Transverse colon (tissue), 4 donors: ENCODE measurements around the gene CHM. TPM values are rescaled to one million over a fixed set of nuclear protein-coding genes. Genes with fewer than 3 reads are reported as not detected.
A peak's percentile ranks its signal among the peaks of the same experiment; 100 is the strongest.

Experiments used
- DNase-seq: peaks from one replicate; pipeline ENCODE4 v3.0.0-alpha.2; 2019
- H3K27ac ChIP-seq, 4 donors: fragments of 200-600 bp; sonication (generic); 2 replicates each; pipeline ENCODE4 v1.5.1; 2016 to 2018; ENCODE audit warnings: inconsistent platforms in 4 of 4
- H3K27me3 ChIP-seq: fragments of 200-600 bp; sonication (generic); 2 replicates; pipeline ENCODE4 v1.5.1; 2017; ENCODE audit warnings: inconsistent platforms
- H3K36me3 ChIP-seq, 4 donors: fragments of 200-600 bp; sonication (generic); 2 replicates each; pipeline ENCODE4 v1.5.1; 2017 to 2019; ENCODE audit warnings: inconsistent platforms in 4 of 4
- H3K4me1 ChIP-seq, 4 donors: fragments of 200-600 bp; sonication (generic); 2 replicates each; pipeline ENCODE4 v1.5.1; 2017 to 2020; ENCODE audit warnings: inconsistent platforms in 4 of 4
- H3K4me3 ChIP-seq, 4 donors: fragments of 200-600 bp; sonication (generic); 1 replicate in 1 of 4; 2 replicates in 3 of 4; pipeline versions ENCODE4 v1.5.1 to v1.6.1; 2017 to 2019; ENCODE audit warnings: inconsistent platforms in 4 of 4
- H3K9me3 ChIP-seq, 2 donors: fragments of 200-600 bp; sonication (generic); 2 replicates each; pipeline ENCODE4 v1.5.1; 2017 to 2019; ENCODE audit warnings: inconsistent platforms in 2 of 2
- CTCF ChIP-seq, 5 experiments: fragments of 200-600 bp in 3 of 5; fragments of 450-650 bp in 2 of 5; sonication (generic) in 3 of 5; IDR thresholded peaks; 1 replicate in 2 of 5; 2 replicates in 3 of 5; pipeline ENCODE4 v1.5.1; 2016 to 2017; ENCODE audit warnings: antibody characterized with exemption in 5 of 5, inconsistent platforms in 3 of 5, mild to moderate bottlenecking in 2 of 5, moderate library complexity in 1 of 5
- EP300 ChIP-seq: sonication (generic); formaldehyde crosslinking; IDR thresholded peaks from one replicate; pipeline ENCODE4 v1.6.1; 2017; ENCODE audit warnings: antibody characterized with exemption, low read depth
- POLR2A ChIP-seq: fragments of 450-650 bp; IDR thresholded peaks from one replicate; pipeline ENCODE4 v1.6.1; 2016; ENCODE audit warnings: antibody characterized with exemption, mild to moderate bottlenecking, moderate library complexity
- POLR2AphosphoS5 ChIP-seq, 3 donors: sonication (generic); formaldehyde crosslinking; IDR thresholded peaks; one replicate each; pipeline ENCODE4 v1.6.1; 2016; ENCODE audit warnings: antibody characterized with exemption in 3 of 3
- WGBS, 2 donors: methylation state at CpG; one replicate each; pipeline ENCODE4 v1.1.5; 2018; ENCODE audit warnings: low coverage in 1 of 2; 5-methylcytosine and 5-hydroxymethylcytosine counted together
- in situ Hi-C, 4 donors: fragments of 200-750 bp; cut with MboI; loops; one replicate each; pipeline versions ENCODE4 v1.15.0 to v1.15.1; 2017; ENCODE audit warnings: low sequenced_read_pairs in 3 of 4, low pct_ligation_motif_present in 1 of 4, low pct_unique_long_range_greater_than_20kb in 1 of 4
- intact Hi-C: fragments of 100-400 bp; cut with DNase I; formaldehyde crosslinking; loops from one replicate; pipeline ENCODE4 v1.15.1; 2023; ENCODE audit warnings: low total_unique reads
- total RNA-seq, 4 donors: library from RNA; depleted of rRNA; stranded (reverse); fragments of >200 nt; gene quantifications; one replicate each; pipeline ENCODE4 v1.1.0, GENCODE V29; 2016

Gene CHM
- total RNA-seq, 4 donors from 2014 or later = 7.8 to 22.8 (median 14.4) TPM

DNA sequence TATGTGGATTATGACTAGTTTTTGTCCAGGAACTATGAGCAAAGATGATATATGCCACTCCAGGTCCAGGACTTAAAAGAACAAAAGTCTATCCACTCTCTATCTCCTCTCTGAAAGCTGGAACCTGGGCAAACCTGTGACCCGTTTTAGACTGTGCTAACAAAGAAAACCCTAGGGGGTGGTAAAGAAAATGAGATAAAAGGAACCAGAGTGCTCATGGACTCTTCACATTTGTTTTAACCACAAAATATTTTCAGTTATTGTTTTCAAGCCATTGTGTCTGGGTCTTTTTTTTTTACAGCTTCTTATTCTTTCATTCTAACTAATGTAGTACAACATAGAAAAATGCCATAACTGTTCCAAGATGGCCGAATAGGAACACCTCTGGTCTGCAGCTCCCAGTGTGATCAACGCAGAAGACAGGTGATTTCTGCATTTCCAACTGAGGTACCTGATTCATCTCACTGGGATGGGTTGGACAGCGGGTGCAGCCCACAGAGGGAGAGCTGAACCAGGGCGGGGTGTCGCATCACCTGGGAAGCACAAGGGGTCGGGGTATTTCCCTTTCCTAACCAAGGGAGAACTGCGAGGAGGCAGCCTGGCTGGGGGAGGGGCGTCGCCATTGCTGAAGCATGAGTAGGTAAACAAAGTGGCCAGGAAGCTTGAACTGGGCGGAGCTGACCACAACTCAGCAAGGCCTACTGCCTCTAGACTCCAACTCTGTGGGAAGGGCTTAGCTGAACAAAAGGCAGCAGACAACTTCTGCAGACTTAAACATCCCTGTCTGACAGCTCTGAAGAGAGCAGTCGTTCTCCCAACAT, 45.1 kb downstream of the CHM start:
- intact Hi-C loops (no loop called here), in situ Hi-C loops (no loop called here)
- no peak overlapping the region for H3K4me3 ChIP-seq
- no peaks in the 10 kb centered on the region for H3K9me3 ChIP-seq
- TF ChIP-seq POLR2A (no peak), CTCF (IDR thresholded peaks at IDR 0.05) (no peak), POLR2AphosphoS5 (IDR thresholded peaks at IDR 0.05) (no peak), EP300 (no peak)
- H3K27ac ChIP-seq = no peak overlapping the region
- H3K27me3 ChIP-seq = no peaks in the 10 kb centered on the region
- H3K4me1 ChIP-seq = peaks cover 0 to 7% (median 2%) of the 10 kb centered on the region in 4 donors
- DNase-seq = peak; percentile 60
- WGBS, 2 donors = 50 to 56% methylated on average over 2 to 12 of the region's 12 CpGs
- H3K36me3 ChIP-seq = no peaks in the 10 kb centered on the region

GRCh38 chrX:85998954-85999353, 48.4 kb downstream of the CHM start:
- in situ Hi-C loops = no loop called here
- intact Hi-C loops = no loop called here
- peaks cover 0 to 7% (median 2%) of the 10 kb centered on the region in 4 donors for H3K4me1 ChIP-seq

DNA sequence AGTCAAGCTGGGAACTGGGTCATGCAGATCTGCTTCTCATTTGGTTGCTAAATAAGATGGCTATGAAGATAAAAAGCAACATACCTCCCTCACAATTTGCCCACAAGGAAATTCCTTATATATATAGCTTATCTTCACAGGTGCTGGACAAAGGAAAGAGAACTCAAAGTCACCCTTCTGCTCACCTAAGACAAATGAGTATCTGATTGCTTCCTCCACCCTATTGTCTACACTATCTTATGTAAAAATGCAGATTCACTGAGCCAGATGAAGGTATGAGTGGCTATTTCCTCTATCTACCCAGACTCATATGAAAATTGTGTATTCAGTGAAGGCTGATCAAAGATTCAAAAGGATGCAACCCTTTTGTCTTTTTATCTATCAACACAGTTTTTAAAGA, 50.8 kb downstream of the CHM start:
- TF ChIP-seq CTCF (IDR thresholded peaks at IDR 0.05) = no peak
- TF ChIP-seq EP300 = no peak
- TF ChIP-seq POLR2A = no peak
- no peak for TF ChIP-seq POLR2AphosphoS5 (IDR thresholded peaks at IDR 0.05)

More at GRCh38 chrX:85998954-85999353, 48.4 kb downstream of the CHM start:
- no peaks in the 10 kb centered on the region for H3K36me3 ChIP-seq
- no peaks in the 10 kb centered on the region for H3K27me3 ChIP-seq
- H3K9me3 ChIP-seq = no peaks in the 10 kb centered on the region
- TF ChIP-seq CTCF (IDR thresholded peaks at IDR 0.05) (no peak), POLR2A (no peak), EP300 (no peak), POLR2AphosphoS5 (IDR thresholded peaks at IDR 0.05) (no peak)
- no peak overlapping the region for H3K27ac ChIP-seq
- DNase-seq = no peak
- H3K4me3 ChIP-seq = no peak overlapping the region

GRCh38 chrX:85995641-85996040, 51.7 kb downstream of the CHM start:
- DNase-seq = no peak
- intact Hi-C loops (no loop called here), in situ Hi-C loops (no loop called here)
- Histone ChIP-seq H3K4me3 (no peak overlapping the region), H3K36me3 (no peaks in the 10 kb centered on the region), H3K9me3 (no peaks in the 10 kb centered on the region), H3K27me3 (no peaks in the 10 kb centered on the region), H3K27ac (no peak overlapping the region), H3K4me1 (no peaks in the 10 kb centered on the region)
- WGBS, 2 donors = 71 to 79% methylated on average over 1 of the region's 1 CpG
- TF ChIP-seq POLR2A = no peak
- no peak for TF ChIP-seq POLR2AphosphoS5 (IDR thresholded peaks at IDR 0.05)
- TF ChIP-seq CTCF (IDR thresholded peaks at IDR 0.05) = no peak
- TF ChIP-seq EP300 = no peak

More for the DNA sequence above, 50.8 kb downstream of the CHM start:
- Histone ChIP-seq H3K4me3 (no peak overlapping the region), H3K36me3 (no peaks in the 10 kb centered on the region), H3K27ac (no peak overlapping the region), H3K4me1 (no peaks in the 10 kb centered on the region), H3K27me3 (no peaks in the 10 kb centered on the region), H3K9me3 (no peaks in the 10 kb centered on the region)
- in situ Hi-C loops (no loop called here), intact Hi-C loops (no loop called here)
- DNase-seq = no peak
